HepG2 (cell line): ENCODE results near the gene APRT. TPM values are rescaled to one million over a fixed set of nuclear protein-coding genes. Genes with fewer than 3 reads are reported as not detected.
A peak's percentile ranks its signal among the peaks of the same experiment; 100 is the strongest.

Experiments used
- ARID3A ChIP-seq: IDR thresholded peaks from 2 replicates; pipeline ENCODE4 v1.6.1; 2012; ENCODE audit warnings: low read depth, low read length, improper control_type of control experiment
- KDM2A ChIP-seq: sonication (generic); formaldehyde crosslinking; IDR thresholded peaks from 2 replicates; pipeline ENCODE4 v1.4.0; 2020; ENCODE audit warnings: low read depth, missing genetic modification reagents, borderline replicate concordance
- MXI1 ChIP-seq: IDR thresholded peaks from 3 replicates; pipeline ENCODE4 v1.6.1; 2012; ENCODE audit warnings: low read depth, low read length, inconsistent platforms, borderline replicate concordance
- SAFB2 ChIP-seq: sonication (generic); formaldehyde crosslinking; IDR thresholded peaks from 2 replicates; pipeline ENCODE4 v1.5.1; 2020; ENCODE audit warnings: missing genetic modification reagents, low read depth, mild to moderate bottlenecking, borderline replicate concordance
- TFDP2 ChIP-seq: sonication (generic); formaldehyde crosslinking; IDR thresholded peaks from 2 replicates; pipeline ENCODE4 v1.4.0; 2020; ENCODE audit warnings: missing genetic modification reagents
- ZBTB25 ChIP-seq: IDR thresholded peaks from 2 replicates; pipeline ENCODE4 v1.6.1; 2018; ENCODE audit warnings: missing genetic modification reagents
- ZNF331 ChIP-seq: sonication (generic); formaldehyde crosslinking; IDR thresholded peaks from 2 replicates; pipeline ENCODE4 v1.4.0; 2020; ENCODE audit warnings: missing genetic modification reagents
- ZNF34 ChIP-seq: sonication (generic); formaldehyde crosslinking; IDR thresholded peaks from 2 replicates; pipeline ENCODE4 v1.4.0; 2020; ENCODE audit warnings: mild to moderate bottlenecking, missing genetic modification reagents, borderline replicate concordance
- ZNF362 ChIP-seq: sonication (generic); formaldehyde crosslinking; IDR thresholded peaks from 2 replicates; pipeline ENCODE4 v1.4.0; 2020; ENCODE audit warnings: missing genetic modification reagents, mild to moderate bottlenecking, borderline replicate concordance
- ZNF407 ChIP-seq: sonication (generic); formaldehyde crosslinking; IDR thresholded peaks from one replicate; pipeline ENCODE4 v1.5.1; 2020; ENCODE audit warnings: mild to moderate bottlenecking, missing genetic modification reagents; ENCODE audit errors: not compliant biosample characterization
- ZNF780A ChIP-seq: sonication (generic); formaldehyde crosslinking; IDR thresholded peaks from 2 replicates; pipeline ENCODE4 v1.8.0; 2022; ENCODE audit warnings: mild to moderate bottlenecking, missing genetic modification reagents, moderate library complexity
- polyA plus RNA-seq, 8 experiments: library from polyadenylated mRNA; depleted of rRNA in 3 of 8; stranded (reverse) in 7 of 8; unstranded in 1 of 8; fragments of >200 nt; fragmentation: Illumina TruSeq in 4 of 8; extraction: Trizol in 4 of 8; gene quantifications; 2 replicates each; pipeline versions ENCODE4 v1.2.1 to v1.2.3, GENCODE V29; 2011 to 2016; ENCODE audit warnings: low read depth in 4 of 8, missing spikeins in 1 of 8, mixed read lengths in 1 of 8; ENCODE audit not compliant: insufficient read depth in 1 of 8
- total RNA-seq, 5 experiments: library from RNA; depleted of rRNA; stranded (reverse); fragments of >200 nt; fragmentation: Illumina TruSeq; extraction: Trizol; gene quantifications; 2 replicates each; pipeline ENCODE4 v1.2.3, GENCODE V29; 2016; ENCODE audit warnings: low read depth in 1 of 5

The APRT gene
- total and polyA plus RNA-seq, 2 of the 13 experiments (the other 11 are each of a cell fraction or from before 2014, with no cell fraction given): 155 to 242 TPM

- TF ChIP-seq ZNF407 (CRISPR knock-in tag) (peak; percentile 81), SAFB2 (CRISPR knock-in tag) (peak; percentile 83; the same call in 1 of the 2 replicates), ARID3A (no peak), ZNF780A (CRISPR knock-in tag) (peak; percentile 68; the same call in 1 of the 2 replicates), TFDP2 (peak; percentile 81), ZNF362 (0 out of 2 replicates have a peak, but pooled peaks have one; percentile 29), KDM2A (peak; percentile 76), ZNF34 (peak; percentile 76; the same call in 1 of the 2 replicates), ZBTB25 (CRISPR knock-in tag) (peak; percentile 47), ZNF331 (CRISPR knock-in tag) (no peak; the same call in 1 of the 2 replicates), MXI1 (peak; percentile 79; the same call in 2 of the 3 replicates)
Observed at GRCh38 chr16:88811769-88812512, at the start of gene APRT (continued).
